ENCODE data around the gene ATP8A2. TPM values are rescaled to one million over a fixed set of nuclear protein-coding genes. Genes with fewer than 3 reads are reported as not detected.
"Not testable (repeated sequence)": the region's sequence is repeated elsewhere in the genome, so short reads cannot be mapped to it uniquely, and the experiment has no call there.

The ATP8A2 gene
- total RNA-seq, 4 donors from 2014 or later = 0.29 to 0.65 (median 0.46) TPM

DNA sequence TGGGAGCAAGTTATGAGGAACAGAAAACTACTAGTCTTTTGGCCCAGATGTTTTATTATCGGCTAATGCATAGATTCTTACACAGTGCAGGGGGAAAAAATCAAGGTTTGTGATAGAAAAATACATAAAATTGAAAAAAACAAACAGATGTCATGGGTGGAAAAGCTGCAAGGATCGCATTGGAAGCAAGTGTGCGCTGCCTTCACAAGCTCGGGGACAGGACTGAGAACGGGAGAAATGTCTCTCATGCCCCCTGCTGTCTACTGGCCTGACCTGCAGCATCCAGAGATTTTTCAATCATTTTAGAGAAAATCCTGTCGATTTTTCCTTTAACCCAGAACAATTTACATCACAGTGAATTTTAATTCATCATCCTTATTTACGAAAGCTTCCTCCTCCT lies 700.6 kb downstream of the ATP8A2 start:
- TF ChIP-seq, protein P1, sequence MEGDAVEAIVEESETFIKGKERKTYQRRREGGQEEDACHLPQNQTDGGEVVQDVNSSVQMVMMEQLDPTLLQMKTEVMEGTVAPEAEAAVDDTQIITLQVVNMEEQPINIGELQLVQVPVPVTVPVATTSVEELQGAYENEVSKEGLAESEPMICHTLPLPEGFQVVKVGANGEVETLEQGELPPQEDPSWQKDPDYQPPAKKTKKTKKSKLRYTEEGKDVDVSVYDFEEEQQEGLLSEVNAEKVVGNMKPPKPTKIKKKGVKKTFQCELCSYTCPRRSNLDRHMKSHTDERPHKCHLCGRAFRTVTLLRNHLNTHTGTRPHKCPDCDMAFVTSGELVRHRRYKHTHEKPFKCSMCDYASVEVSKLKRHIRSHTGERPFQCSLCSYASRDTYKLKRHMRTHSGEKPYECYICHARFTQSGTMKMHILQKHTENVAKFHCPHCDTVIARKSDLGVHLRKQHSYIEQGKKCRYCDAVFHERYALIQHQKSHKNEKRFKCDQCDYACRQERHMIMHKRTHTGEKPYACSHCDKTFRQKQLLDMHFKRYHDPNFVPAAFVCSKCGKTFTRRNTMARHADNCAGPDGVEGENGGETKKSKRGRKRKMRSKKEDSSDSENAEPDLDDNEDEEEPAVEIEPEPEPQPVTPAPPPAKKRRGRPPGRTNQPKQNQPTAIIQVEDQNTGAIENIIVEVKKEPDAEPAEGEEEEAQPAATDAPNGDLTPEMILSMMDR (IDR thresholded peaks at IDR 0.05) = peak in 1 of 3 experiments; percentile 24
- 17% methylated on average over 5 of the region's 7 CpGs for WGBS

DNA sequence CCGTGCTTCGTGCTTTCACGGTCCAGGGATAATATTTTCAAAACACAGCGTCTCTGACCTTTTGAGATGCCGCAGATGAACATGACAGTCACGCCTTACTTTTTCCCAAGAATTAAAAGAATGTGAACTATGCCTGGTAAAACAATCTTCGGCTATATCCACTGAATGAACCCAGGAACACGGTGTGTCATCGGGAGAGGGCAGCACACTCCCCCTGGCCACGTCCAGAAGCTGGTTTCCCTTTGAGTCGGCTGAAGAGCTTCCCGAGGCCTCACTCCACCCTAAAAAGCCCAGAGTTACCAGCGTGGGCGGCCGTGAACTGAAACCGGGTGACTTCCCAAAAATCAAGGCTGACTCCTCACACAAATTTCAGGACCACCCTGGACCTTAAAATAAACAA lies 702.9 kb downstream of the ATP8A2 start:
- Histone ChIP-seq H3K36me3 (no peaks in the 10 kb centered on the region), H3K9me3 (no peaks in the 10 kb centered on the region), H3K27ac (replicated peaks in 1 of 4) (no peak overlapping the region), H3K4me1 (no peaks in the 10 kb centered on the region), H3K27me3 (peaks cover 0 to 23% (median 0%) of the 10 kb centered on the region in 4 donors), H3K4me3 (no peak overlapping the region)
- DNase-seq (ENCODE audit: extremely low spot score) = peak; percentile 57
- TF ChIP-seq POLR2A (IDR thresholded peaks at IDR 0.05; ENCODE audit: low read depth) (no peak), POLR2AphosphoS5 (IDR thresholded peaks at IDR 0.05) (no peak)
- 34% methylated on average over 15 of the region's 16 CpGs for WGBS
- intact Hi-C loops (cut with DNase I) = loop anchor here (5.0 kb wide), 1 partner anchor 502 kb away; no protein-coding TSS in a partner anchor

More for the DNA sequence above, 700.6 kb downstream of the ATP8A2 start:
- H3K36me3 ChIP-seq; H3K4me3 ChIP-seq; H3K4me1 ChIP-seq; DNase-seq (ENCODE audit: extremely low spot score); H3K9me3 ChIP-seq; H3K27ac ChIP-seq (replicated peaks in 1 of 4): not testable (repeated sequence)
- peaks cover 0 to 29% (median 0%) of the 10 kb centered on the region in 4 donors for H3K27me3 ChIP-seq
- intact Hi-C loops (cut with DNase I) = loop anchor here (5.0 kb wide), 1 partner anchor 500 kb away; no protein-coding TSS in a partner anchor

Small RNAs within 50 kb of the gene (small RNA-seq; reads per million reads assigned to genes)
- gene RN7SL741P (0 reads per million in 3 donors), gene RNU6-78P (0 reads per million in 3 donors), gene RNY1P3 (0 reads per million in 3 donors)

Other genes with a start within 250 kb of the ATP8A2 start
- gene AMER2, start 199.7 kb upstream of the ATP8A2 start, total RNA-seq = under 1 TPM in 2 of 4 donors, not detected in 2; under 0.01 to 0.17 TPM
- 10 to 100 TPM; 19.9 to 28.4 (median 23.6) TPM for gene MTMR6, start 84.5 kb upstream of the ATP8A2 start, total RNA-seq
- gene NUP58, start 70.3 kb upstream of the ATP8A2 start, total RNA-seq = 10 to 100 TPM; 33.8 to 62.3 (median 44.4) TPM